ENCODE data around the gene CAPN13.
"Not testable (repeated sequence)": the region's sequence is repeated elsewhere in the genome, so short reads cannot be mapped to it uniquely, and the experiment has no call there.

The CAPN13 gene

DNA sequence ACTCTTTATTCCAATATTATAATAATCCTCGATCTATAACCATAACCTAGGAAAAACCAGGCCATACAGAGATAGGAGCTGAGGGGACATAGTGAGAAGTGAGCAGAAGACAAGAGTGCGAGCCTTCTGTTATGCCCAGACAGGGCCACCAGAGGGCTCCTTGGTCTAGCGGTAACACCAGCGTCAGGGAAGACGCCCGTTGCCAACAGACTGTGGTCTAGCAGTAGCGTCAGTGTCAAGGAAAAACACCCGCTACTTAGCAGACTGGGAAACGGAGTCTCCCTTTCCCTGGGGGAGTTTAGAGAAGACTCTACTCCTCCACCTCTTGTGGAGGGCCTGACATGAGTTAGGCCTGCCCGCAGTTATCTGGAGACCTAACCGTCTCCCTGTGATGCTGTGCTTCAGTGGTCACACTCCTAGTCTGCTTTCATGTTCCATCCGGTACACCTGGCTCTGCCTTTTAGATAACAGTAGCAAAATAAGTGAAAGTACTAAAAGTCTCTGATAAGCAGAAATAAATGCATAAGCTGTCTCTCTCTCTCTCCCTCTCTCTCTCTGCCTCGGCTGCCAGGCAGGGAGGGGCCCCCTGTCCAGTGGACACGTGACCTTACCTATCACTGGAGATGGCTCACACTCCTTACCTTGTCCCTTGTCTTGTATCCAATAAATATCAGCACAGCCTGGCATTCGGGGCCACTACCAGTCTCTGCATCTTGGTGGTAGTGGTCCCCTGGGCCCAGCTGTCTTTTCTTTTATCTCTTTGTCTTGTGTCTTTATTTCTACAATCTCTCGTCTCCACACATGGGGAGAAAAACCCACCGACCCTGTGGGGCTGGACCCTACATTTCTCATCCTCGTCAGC, 109.8 kb downstream of the CAPN13 start:
- not testable (repeated sequence) for DNase-seq

DNA sequence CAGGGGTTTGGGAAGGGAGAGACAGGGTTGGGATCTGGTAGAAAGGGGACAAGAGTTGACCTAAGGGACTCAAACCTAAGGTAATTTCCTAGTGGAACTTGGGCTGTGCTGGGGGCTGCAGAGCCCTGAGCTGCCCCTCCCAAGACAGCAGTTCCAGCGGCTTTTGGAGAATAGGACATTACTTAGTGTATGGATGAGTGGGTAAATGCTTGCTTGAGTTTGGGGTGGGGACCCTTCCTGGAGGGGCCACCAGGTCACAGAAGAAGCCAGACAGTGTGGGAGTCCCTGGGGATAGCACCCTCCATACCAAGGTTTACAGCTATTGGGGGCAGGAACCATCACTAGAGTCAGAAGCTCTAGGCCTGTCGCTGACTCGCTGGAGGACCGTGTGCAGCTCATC, 111.5 kb downstream of the CAPN13 start:
- no peak for DNase-seq

DNA sequence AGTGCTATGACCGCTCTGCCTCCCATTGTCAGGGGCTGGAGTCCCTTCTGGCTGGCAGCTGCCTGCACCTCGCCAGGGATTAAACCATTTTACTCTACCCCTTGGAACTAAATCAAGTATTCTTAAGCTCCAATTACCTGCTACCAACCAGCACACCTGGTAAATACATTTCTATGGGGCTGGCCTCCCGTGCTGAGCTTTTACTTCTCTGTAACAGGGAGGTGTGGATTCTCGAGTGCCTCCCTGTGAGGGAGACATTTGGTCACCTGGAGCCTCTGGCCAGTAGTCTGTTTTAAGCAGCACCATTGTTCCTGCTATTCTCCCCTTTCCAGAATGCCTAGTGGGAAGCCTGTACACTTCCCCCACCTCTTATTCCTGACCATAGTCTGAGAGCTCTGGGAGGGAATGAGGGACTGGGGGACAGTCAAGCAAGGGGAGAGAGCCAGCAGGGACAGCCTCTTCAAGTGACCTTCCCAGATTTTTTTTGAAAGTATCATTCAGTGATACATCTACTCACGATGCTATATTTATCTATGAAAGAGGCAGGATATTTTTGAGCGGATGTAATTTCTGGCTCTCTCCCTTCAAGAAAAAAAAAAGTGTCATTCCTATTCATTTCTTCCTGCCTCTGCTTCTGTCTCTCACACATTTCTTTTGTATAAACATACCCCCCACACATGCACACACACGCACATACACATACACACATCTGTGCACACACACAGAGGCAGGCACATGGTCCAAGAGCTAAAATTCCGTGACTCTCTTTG, 112.8 kb downstream of the CAPN13 start:
- no peak for DNase-seq

DNA sequence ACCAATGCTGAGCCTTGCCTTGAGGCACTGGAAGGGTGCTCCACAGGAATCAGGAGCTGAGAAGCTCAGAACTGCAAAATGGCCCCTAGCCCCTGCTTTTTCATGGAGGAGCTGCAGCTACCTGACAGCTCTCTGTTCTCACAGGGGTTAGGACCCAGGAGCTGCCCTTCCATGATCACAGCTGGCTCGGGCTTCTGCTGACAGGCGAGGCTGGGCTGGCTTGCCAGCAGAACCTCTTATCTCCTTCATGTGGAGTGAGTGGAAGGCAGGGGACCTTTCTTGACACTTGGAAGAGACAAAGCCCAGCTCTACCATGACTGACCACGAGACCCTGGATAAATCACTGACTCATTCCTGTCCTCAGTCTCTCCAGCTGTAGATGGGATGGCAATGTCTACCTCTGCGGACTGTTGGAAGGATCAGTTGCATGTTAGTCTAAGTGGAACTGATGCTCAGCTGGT, 113.4 kb downstream of the CAPN13 start:
- no peak for DNase-seq

DNA sequence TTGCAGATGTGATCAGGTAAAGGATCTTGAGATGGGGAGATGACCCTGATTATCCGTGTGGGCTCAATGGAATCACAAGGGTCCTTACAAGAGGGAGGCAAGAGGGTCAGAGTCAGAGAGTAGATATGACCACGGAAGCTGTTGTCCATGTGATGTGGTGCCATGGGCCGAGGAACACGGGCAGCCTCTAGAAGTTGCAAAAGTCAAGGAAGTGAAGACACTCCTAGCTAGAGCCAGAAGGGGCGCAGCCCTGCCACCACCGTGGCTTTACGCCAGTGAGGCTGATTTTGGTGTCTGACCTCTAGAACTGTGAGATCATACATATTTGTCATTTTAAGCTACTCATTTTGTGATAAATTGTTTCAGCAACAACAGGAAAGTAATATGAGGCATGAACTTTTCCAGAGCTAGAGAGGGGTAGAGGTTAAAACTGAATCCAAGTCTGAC, 114.4 kb downstream of the CAPN13 start:
- no peak for DNase-seq

DNA sequence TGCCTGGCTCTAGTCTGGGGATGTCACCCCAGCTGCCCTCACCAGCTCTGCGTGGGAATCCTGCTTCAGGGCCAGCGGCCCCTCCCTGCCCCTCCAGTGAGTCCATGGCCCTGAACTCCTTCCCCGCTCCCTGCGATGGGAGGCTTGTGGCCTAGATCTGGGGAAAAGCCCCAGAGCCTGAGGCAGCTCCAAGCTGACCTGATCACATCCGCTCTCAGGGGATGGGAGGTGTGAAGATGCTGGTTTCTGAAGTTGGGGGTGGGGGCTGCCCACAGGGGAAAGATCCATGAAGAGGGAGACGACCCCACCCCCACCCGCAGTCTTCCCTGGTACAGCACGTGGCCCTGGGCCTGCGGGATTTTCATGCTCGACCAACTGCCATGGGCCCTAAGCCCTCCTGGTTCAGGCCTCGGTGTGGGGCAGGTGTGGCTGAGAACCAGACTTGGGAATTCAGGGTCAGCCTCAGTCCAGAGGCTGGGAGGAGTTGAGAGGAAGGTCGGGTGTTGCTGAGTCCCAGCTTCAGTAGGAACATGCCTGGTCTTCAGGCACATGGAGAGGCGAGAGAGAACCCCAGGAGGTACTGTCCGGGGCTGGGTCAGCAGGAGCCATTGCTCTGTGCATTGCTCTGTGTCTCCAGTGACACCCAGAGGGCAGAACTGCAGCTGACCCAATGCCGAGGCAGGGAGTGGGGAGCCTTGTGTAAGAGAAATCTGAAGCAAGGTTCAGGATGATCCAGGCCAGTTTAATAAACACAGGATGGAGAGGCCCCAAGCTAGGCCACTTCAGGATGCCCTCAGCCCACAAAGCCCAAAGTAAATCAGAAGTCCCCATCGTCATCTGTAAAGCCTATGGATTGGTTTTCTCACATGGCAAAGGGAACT, 115.1 kb downstream of the CAPN13 start:
- DNase-seq, result no peak

DNA sequence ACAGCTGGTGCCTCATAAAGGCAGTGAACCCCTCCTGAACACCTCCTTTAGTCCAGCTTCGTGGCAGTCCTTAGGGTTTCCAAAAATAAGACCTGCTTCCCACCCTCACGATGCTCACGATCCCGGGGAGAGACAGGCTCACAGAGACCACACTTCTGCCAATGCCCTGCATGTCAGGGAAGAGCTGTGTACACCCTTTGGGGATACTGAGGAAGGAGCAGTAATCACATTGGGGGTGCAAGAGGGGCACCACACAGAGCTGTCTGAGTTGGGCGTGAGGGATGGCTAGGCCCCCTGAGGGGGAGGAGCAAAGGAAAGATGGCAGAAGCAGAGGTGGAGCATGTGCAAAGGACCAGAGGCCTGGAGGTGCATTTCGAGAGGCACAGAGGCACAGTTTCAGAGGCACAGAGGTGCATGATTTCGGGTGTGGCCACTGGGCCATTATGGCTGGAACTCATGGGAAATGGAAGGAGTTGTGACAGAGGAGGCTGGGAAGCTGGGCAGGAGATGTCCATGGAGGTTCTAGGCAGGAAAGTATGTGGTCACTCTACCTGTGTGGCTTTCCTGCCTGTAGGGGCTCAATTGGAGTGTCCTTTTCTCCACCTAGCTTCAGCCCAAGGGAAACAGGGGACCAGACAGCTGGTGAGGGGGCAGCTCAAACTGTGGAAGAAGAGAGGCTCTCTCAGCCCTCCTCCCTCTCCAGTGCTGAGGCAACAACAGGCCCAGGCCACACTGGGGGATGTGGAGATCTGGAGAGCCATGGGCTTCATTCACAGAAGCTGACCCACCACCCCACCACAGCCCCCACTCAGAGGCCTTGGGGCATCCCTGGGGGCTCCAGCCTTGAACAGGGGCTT, 115.9 kb downstream of the CAPN13 start:
- no peak for DNase-seq

DNA sequence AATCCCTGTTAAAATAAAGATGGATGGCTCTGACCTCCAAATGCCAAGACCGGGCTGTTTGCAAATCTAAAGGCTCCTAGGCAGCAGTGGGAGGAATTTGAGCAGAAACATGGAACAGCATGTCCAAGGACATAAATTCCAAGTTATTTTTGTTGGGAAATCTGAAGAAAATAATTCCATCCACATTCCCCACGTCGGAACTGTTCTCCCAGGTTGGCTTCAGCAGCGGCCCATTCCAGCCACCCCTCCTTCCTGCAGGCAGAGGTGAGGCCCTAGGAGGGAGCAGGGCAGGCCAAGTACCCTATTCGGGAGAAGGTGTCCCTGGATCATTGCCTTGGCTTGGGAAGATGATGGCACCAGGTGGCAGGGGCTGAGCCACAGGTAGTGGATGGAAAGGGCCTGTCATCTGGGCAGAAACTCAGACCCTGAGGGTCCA, 117.1 kb downstream of the CAPN13 start:
- no peak for DNase-seq

DNA sequence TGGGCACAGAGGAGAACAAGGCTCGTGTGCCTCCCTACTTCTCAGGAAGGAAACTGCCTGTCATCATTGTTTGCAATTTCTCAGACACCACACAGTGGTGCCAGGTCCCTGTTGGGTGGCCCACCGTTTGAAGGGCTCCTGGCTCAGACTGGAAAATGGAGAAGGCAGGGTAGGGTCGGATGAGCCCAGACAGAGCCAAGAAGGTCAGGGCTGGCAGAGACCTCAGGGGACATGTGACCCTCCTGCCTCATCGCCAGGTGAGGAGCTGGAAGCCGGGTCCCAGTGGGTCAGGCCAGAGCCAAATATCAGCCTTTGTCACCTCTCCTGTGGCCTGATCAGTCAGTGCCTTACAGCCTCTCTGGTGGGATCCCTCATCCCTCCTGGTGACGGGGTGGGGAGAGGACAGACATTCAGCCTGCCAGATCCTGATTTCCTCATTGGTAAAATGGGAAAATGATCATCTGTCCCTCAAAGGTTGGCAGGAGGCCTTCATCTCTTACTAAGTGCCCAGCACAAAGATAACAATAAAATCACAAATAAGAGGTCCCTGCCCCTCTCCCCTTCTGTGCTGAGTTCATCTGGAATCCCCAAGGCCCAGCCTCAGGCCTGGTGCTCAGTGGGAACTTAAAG, 117.6 kb downstream of the CAPN13 start:
- DNase-seq, result no peak

DNA sequence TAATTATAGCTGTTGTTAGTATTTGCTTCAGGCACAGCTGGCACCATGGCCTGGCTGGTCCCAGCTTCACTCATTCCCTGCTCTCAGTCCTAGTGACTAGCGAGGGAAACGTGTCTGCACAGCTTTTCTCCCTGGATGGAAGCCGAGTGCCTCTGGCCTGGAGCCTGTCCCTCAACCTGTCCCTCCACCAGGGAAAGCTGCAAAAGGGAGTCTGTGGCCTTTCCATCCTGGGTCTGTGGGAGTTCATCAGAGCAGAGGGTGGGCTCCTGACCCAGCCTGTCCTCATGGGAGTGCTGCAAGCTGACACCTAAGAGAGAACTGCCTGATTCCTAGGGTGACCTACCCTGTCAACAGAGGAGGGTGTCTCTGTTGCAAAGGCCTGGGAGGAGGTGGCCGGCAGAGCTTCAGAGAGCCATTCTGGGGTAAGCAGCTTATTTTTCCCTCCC, 118.3 kb downstream of the CAPN13 start:
- no peak for DNase-seq

DNA sequence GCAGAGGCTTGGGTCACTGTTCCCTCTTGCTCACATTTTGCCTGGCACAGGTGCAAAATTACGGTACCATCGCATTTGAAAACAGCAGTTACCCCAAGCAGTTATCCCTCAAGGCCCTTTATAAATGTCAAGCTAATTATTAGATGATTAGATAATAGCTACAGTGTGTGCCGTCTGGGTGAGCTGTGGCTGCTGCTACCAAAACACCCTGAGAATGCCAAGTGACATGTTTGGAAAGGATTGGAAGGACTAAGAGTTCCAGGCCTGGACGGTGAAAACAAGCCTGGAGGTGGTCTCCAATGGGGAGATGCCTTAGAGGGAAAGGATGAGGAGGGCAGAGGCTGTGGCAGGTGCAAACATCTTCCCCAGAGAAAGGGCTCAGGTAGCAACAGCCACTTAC, 120.6 kb downstream of the CAPN13 start:
- DNase-seq, result no peak

DNA sequence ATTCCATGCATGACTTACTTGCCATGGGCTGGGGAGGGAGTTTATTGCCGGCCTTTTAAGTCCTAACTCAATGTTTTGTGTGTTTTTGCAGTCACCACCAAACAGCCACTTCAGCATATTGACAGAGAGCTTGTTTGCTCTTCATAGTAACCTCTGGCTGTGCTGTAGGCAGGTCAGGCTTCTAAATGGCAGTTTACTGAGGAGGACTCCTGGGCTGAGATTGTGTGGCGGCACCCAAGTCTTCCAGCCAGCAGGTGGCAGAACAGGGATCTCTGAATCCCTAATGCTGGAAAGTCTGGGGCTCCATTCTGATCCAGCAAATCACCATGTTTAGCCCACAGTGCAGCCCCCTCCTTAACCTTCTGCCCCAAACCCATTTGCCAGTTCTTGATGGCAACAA, 121.2 kb downstream of the CAPN13 start:
- no peak for DNase-seq

DNA sequence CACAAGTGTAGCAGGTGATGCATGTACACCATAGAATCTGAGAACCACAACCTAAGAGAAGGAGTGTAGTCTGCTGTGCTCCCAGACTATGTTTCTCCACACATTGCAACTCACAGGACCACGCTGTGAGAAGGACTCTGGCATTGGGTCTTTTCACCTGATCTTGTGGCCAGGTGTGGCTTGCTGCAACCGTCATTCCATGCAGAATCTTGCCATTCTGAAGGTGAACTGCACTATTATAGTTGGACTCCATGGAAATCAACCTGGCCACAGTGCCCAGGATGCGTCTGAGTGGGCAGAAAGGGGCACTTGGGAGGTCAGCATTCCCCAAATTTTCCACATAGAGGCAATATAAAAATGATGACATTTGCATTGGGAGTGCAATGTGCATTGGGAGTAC, 122.2 kb downstream of the CAPN13 start:
- DNase-seq, result no peak

DNA sequence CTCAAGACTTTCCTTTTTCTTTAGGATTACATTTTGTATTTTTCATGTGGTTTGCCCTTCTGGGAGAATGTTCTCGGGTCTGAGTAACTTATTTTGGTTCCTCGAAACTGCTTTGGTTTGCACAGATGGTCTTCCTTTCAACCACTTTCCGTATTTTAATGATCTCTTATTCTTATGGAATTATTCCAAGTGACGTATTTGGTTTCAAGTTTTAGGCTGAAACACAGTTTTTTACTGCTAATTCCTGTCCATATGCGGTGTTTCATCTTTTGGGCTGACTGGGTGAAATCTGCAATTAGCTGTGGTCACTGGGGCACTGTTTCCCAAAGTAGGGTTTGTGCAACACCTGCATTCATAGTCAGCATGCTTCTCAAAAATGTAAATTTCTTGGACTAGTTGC, 122.7 kb downstream of the CAPN13 start:
- no peak for DNase-seq

DNA sequence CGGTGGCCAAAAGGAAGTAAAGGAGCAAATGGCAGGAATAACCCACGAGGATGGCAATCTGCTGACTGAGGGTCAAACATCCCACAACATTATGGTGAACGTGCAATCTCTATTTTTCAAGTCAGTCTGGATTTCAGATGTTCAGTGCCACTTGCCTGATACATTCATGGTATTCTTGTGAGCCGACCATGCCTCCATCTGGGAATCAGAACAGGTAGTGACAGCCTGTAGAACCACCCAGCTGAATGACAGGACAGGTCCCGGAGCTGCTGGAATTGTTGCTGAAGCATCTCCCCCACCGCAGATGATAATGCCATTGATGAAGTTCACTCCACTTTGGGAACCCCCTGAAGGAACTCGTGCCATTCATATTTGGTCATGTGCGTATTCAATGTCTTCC, 123.2 kb downstream of the CAPN13 start:
- no peak for DNase-seq

DNA sequence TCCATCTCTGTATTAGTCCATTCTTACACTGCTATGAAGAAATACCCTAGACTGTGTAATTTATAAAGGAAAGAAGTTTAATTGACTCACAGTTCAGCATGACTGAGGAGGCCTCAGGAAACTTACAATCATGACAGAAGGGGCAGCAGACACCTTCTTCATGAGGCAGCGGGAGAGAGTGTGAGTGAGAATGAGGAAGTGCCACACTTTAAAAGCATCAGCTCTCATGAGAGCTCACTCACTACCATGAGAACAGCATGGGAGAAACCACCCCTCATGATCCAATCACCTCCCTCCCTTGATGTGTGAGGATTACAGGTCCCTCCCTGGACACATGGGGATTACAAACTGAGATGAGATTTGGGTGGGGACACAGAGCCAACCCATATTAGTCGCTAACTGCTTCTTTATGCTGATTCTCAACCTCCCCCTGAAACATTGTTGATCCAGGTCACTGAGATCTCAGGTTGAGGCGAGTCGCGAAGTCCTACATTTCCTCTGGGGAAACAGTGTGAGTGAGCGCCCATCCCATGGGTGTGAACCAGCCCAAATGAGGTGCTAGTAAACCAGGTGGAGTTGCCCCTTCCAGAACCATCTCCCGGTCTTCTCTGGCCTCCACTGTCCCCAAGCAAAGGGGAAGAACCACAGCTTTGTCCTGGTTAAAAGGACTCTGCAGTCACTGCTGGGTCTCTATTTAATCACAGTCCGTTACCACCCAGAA, 123.8 kb downstream of the CAPN13 start:
- no peak for DNase-seq

DNA sequence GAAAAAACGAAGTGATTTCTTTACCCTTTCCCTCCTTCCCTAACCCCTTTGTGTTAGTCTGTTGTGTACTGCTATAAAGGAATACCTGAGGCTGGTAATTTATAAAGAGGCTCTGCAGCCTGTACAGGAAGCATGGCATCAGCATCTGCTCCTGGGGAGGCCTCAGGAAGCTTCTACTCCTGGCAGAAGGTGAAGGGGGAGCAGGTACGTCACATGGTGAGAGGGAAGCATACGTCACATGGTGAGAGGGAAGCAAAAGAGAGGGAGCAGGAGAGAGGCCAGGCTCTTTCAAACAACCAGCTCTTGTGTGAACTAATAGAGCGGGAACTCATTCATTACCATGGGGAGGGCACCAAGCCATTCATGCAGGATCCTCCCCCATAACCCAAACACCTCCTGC, 126.2 kb downstream of the CAPN13 start:
- no peak for DNase-seq

DNA sequence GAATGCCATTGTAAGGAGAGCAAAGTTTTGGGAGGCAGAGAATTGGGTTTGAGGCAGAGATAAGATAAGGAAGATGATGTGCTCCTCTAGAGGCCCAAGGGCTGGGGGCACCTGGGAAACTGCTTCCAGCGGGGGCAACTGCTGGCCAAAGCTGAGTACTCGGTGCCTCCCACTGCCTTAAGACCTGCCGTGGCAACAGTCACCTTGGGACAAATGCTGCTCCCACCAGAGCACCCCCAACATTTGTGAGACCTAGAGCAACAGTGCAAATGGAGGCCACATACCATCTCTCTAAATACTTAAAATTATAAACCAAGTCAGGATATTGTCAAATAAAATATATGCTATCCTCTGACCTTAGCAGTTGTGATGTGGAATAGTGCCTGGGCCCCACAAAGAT, 127.1 kb downstream of the CAPN13 start:
- DNase-seq, result no peak

DNA sequence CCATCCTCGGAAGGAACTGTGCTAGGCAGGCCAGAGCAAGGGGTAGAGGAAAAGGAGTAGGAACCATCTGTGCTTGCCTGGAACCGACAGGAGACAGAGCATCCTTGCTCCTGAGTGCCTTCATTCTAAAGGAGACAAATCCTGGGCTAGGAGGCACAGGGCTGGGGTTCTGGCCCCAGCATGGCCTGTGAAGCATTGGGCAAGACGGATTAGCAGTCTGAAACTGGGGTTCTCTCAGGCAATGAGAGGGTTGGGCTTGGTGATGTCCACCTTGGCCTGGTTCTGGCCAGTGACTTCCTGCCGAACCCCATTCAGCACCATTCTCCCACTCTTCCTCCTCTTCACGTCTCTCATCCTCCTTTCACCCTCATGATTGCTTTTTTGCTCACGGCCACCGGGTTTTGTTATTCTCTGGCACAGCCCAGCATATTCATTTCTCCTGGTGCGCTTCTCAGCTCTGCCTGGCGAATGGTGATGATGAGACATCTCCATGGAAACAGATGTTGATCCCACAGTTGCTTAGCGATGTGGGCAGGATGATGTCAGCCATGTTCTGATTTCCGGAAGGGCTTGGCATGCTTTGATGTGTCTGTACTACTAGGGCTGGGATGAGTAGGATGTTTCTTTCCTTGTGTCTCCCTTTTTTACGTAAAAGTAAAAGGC, 127.7 kb downstream of the CAPN13 start:
- DNase-seq, result no peak

Measured in activated CD4-positive, CD25-positive, alpha-beta regulatory T cell (primary cell).